ENCODE results near the gene LYZL6.

The LYZL6 gene

GRCh38 chr17:35913609-35914008, 29.9 kb downstream of the LYZL6 start:
- Histone ChIP-seq H3K36me3 (ENCODE audit: insufficient read depth, low read length) (0 out of 2 replicates have a peak, but pooled peaks cover 9% of the 10 kb centered on the region), H3K9me3 (ENCODE audit: low read length) (no peaks in the 10 kb centered on the region), H3K9ac (ENCODE audit: low read length) (no peak overlapping the region), H3K4me1 (ENCODE audit: insufficient read depth, low read length, severe bottlenecking) (no peaks in the 10 kb centered on the region), H2AFZ (ENCODE audit: low read length) (no peak overlapping the region), H3K79me2 (ENCODE audit: insufficient read depth, low read length) (no peaks in the 10 kb centered on the region), H4K20me1 (ENCODE audit: insufficient read depth, low read length) (no peaks in the 10 kb centered on the region), H3F3A (ENCODE audit: insufficient read depth, low read length) (no peaks in the 10 kb centered on the region), H3K27me3 (ENCODE audit: insufficient read depth, low read length) (no peaks in the 10 kb centered on the region), H3K9me2 (ENCODE audit: low read depth, low read length) (no peaks in the 10 kb centered on the region), H3K4me3 (ENCODE audit: low read depth, low read length, poor library complexity, severe bottlenecking) (no peak overlapping the region), H3K4me2 (ENCODE audit: low read length) (no peak overlapping the region), H3K27ac (ENCODE audit: low read depth, low read length, poor library complexity, severe bottlenecking) (no peak overlapping the region)
- TF ChIP-seq EZH2 (IDR thresholded peaks at IDR 0.05; ENCODE audit: borderline replicate concordance, low read length): no peak
- no peak for TF ChIP-seq CTCF (IDR thresholded peaks at IDR 0.05; ENCODE audit: low read length)

- Histone ChIP-seq H3K9me3 (ENCODE audit: low read length) (no peaks in the 10 kb centered on the region), H3K4me3 (ENCODE audit: low read depth, low read length, poor library complexity, severe bottlenecking) (no peak overlapping the region), H3K9ac (ENCODE audit: low read length) (no peak overlapping the region), H3K79me2 (ENCODE audit: insufficient read depth, low read length) (no peaks in the 10 kb centered on the region), H3K36me3 (ENCODE audit: insufficient read depth, low read length) (0 out of 2 replicates have a peak, but pooled peaks cover 4% of the 10 kb centered on the region), H3K4me1 (ENCODE audit: insufficient read depth, low read length, severe bottlenecking) (no peaks in the 10 kb centered on the region), H3K9me2 (ENCODE audit: low read depth, low read length) (no peaks in the 10 kb centered on the region), H3K27me3 (ENCODE audit: insufficient read depth, low read length) (no peaks in the 10 kb centered on the region), H3K4me2 (ENCODE audit: low read length) (no peak overlapping the region), H3K27ac (ENCODE audit: low read depth, low read length, poor library complexity, severe bottlenecking) (no peak overlapping the region), H2AFZ (ENCODE audit: low read length) (no peak overlapping the region), H4K20me1 (ENCODE audit: insufficient read depth, low read length) (no peaks in the 10 kb centered on the region), H3F3A (ENCODE audit: insufficient read depth, low read length) (no peaks in the 10 kb centered on the region)
- no peak for TF ChIP-seq EZH2 (IDR thresholded peaks at IDR 0.05; ENCODE audit: borderline replicate concordance, low read length)
- no peak for TF ChIP-seq CTCF (IDR thresholded peaks at IDR 0.05; ENCODE audit: low read length)
These were observed 30.6 kb downstream of the LYZL6 start for GRCh38 chr17:35912942-35913341.

GRCh38 chr17:35912339-35912912, 31.1 kb downstream of the LYZL6 start:
- no peaks in the 10 kb centered on the region for H3K79me2 ChIP-seq (ENCODE audit: insufficient read depth, low read length)
- no peak overlapping the region for H2AFZ ChIP-seq (ENCODE audit: low read length)
- H3K36me3 ChIP-seq (ENCODE audit: insufficient read depth, low read length): no peaks in the 10 kb centered on the region
- no peaks in the 10 kb centered on the region for H4K20me1 ChIP-seq (ENCODE audit: insufficient read depth, low read length)
- H3K9me3 ChIP-seq (ENCODE audit: low read length): no peaks in the 10 kb centered on the region
- H3K4me2 ChIP-seq (ENCODE audit: low read length): no peak overlapping the region
- H3F3A ChIP-seq (ENCODE audit: insufficient read depth, low read length): no peaks in the 10 kb centered on the region
- H3K4me3 ChIP-seq (ENCODE audit: low read depth, low read length, poor library complexity, severe bottlenecking): no peak overlapping the region
- H3K27ac ChIP-seq (ENCODE audit: low read depth, low read length, poor library complexity, severe bottlenecking): no peak overlapping the region
- H3K9me2 ChIP-seq (ENCODE audit: low read depth, low read length): no peaks in the 10 kb centered on the region
- no peaks in the 10 kb centered on the region for H3K27me3 ChIP-seq (ENCODE audit: insufficient read depth, low read length)
- TF ChIP-seq EZH2 (IDR thresholded peaks at IDR 0.05; ENCODE audit: borderline replicate concordance, low read length) (no peak), CTCF (IDR thresholded peaks at IDR 0.05; ENCODE audit: low read length) (no peak)
- H3K4me1 ChIP-seq (ENCODE audit: insufficient read depth, low read length, severe bottlenecking): no peaks in the 10 kb centered on the region
- no peak overlapping the region for H3K9ac ChIP-seq (ENCODE audit: low read length)

Data from OCI-LY1 (cell line).